Uterine smooth muscle cell (primary cell): ENCODE data around the gene KYAT1. TPM values are rescaled to one million over a fixed set of nuclear protein-coding genes. Genes with fewer than 3 reads are reported as not detected.

Experiments
- total RNA-seq: library from RNA; depleted of rRNA; stranded (reverse); fragments of >200 nt; gene quantifications from 2 replicates; pipeline ENCODE4 v1.2.3, GENCODE V29; 2014

Gene KYAT1
- 12.2 and 13.4 TPM in 2 replicates for total RNA-seq

GRCh38 chr9:128881884-128882676 lies at the start of gene KYAT1, which contains the start of gene LRRC8A:
Gene KYAT1 (minus strand): TSS chr9:128881950. CDS start chr9:128845405, 36,545 bp downstream.
Gene LRRC8A (plus strand): TSS chr9:128882133. CDS start chr9:128907165, 25,032 bp downstream.

GRCh38 chr9:128920381-128921058 lies 38.8 kb upstream of the KYAT1 start, which contains the start of gene PHYHD1:
Gene PHYHD1 (plus strand): TSS chr9:128920982. CDS start chr9:128922324, 1,342 bp downstream.

GRCh38 chr9:128829477-128830251 lies 52.1 kb downstream of the KYAT1 start, which contains the start of gene SPOUT1:
Gene SPOUT1 (minus strand): TSS chr9:128829794. CDS start chr9:128829780, 14 bp downstream.

GRCh38 chr9:128818099-128818838 lies 63.5 kb downstream of the KYAT1 start, which contains the start of gene ENDOG:
Gene ENDOG (plus strand): TSS chr9:128818500. CDS start chr9:128818685, 185 bp downstream.

GRCh38 chr9:128786681-128787601 lies 94.8 kb downstream of the KYAT1 start, which contains the start of gene TBC1D13:
Gene TBC1D13 (plus strand): TSS chr9:128787253. CDS start chr9:128787354, 101 bp downstream.

Other genes starting within 250 kb of the KYAT1 start
- 52.7 and 113 TPM in 2 replicates for gene DYNC2I2, start 225.1 kb downstream of the KYAT1 start, total RNA-seq
- 571 and 611 TPM in 2 replicates for gene SET, start 192.7 kb downstream of the KYAT1 start, total RNA-seq
- gene PKN3, start 179.4 kb downstream of the KYAT1 start, total RNA-seq = 1.5 and 4.0 TPM in 2 replicates
- 29.1 and 42.5 TPM in 2 replicates for gene ZDHHC12, start 157.8 kb downstream of the KYAT1 start, total RNA-seq
- 20.8 and 23.6 TPM in 2 replicates for gene ZER1, start 110.0 kb downstream of the KYAT1 start, total RNA-seq
- 11.4 and 13.8 TPM in 2 replicates for gene TBC1D13, start 94.7 kb downstream of the KYAT1 start, total RNA-seq
- gene ENDOG, start 63.5 kb downstream of the KYAT1 start, total RNA-seq = 20.9 and 48.4 TPM in 2 replicates
- gene SPOUT1, start 52.2 kb downstream of the KYAT1 start, total RNA-seq = 19.5 and 20.2 TPM in 2 replicates
- gene LRRC8A, start 183 bp upstream of the KYAT1 start, total RNA-seq = 29.1 and 36.1 TPM in 2 replicates
- 3.4 and 6.2 TPM in 2 replicates for gene PHYHD1, start 39.0 kb upstream of the KYAT1 start, total RNA-seq
- gene DOLK, start 65.7 kb upstream of the KYAT1 start, total RNA-seq = 31.6 and 32.9 TPM in 2 replicates
- gene NUP188, start 65.7 kb upstream of the KYAT1 start, total RNA-seq = 37.7 and 70.7 TPM in 2 replicates
- 51.8 and 61.4 TPM in 2 replicates for gene SH3GLB2, start 146.4 kb upstream of the KYAT1 start, total RNA-seq
- 26.6 and 27.3 TPM in 2 replicates for gene MIGA2, start 154.7 kb upstream of the KYAT1 start, total RNA-seq
- gene DOLPP1, start 199.2 kb upstream of the KYAT1 start, total RNA-seq = 9.7 and 14.1 TPM in 2 replicates
- gene CRAT, start 228.8 kb upstream of the KYAT1 start, total RNA-seq = 31.2 and 41.6 TPM in 2 replicates
- 121 and 129 TPM in 2 replicates for gene PTPA, start 229.5 kb upstream of the KYAT1 start, total RNA-seq